ENCODE data around the gene ZNF610. TPM values are rescaled to one million over a fixed set of nuclear protein-coding genes. Genes with fewer than 3 reads are reported as not detected.

The ZNF610 gene
- total and polyA plus RNA-seq, 2 donors (not counting 3 experiments of a cell fraction or from before 2014, with no cell fraction given), result 1.1 to 1.3 TPM

DNA sequence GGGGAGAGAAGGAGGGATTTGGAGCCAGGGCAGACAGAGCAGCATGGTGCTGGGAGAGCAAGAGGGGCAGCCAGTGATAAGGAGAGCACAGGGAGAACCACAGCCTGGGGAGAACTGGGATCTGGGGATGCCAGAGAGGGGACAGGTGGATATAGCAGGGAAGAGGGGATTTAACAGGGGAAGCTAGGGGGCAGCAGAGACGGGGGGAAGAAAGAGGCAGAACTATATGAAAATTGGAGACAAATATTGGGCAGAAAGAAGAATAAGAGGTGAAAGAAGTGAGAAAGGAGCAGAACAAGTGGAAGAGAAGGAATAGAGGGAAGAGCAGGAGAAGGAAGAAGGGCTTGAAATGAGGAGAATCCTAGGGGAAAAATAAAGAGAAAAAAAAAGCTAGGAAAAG lies 55.1 kb downstream of the ZNF610 start:
- H3K4me1 ChIP-seq (ENCODE audit: control insufficient read depth, extremely low read depth, insufficient read depth, low read length), result no peaks in the 10 kb centered on the region
- H3K27ac ChIP-seq (ENCODE audit: insufficient read depth, low read depth, low read length), result no peak overlapping the region
- no peaks in the 10 kb centered on the region for H4K20me1 ChIP-seq (replicated peaks; ENCODE audit: control insufficient read depth, extremely low read depth, insufficient read depth, low read length)
- dilution Hi-C loops (cut with MboI; ENCODE audit: extremely low pct_ligation_motif_present, low sequenced_read_pairs) (no loop called here), intact Hi-C loops (cut with micrococcal nuclease) (loop anchor here (10.0 kb wide), 1 partner anchor 804 kb away; the partner anchor contains the start of gene ZNF665)
- H3K36me3 ChIP-seq (ENCODE audit: control insufficient read depth in 2 of 2, extremely low read depth in 1 of 2, insufficient read depth in 2 of 2, low read length in 2 of 2), result no peaks in the 10 kb centered on the region
- no peaks in the 10 kb centered on the region for H3K79me2 ChIP-seq (ENCODE audit: control insufficient read depth, insufficient read depth, low read length)
- BruUV-seq (replicated peaks), result no TSS peak
- no peak overlapping the region for H3K4me3 ChIP-seq (replicated peaks in 1 of 3; ENCODE audit: insufficient read depth in 1 of 3, low read depth in 1 of 3, low read length in 3 of 3)
- DNase-seq (ENCODE audit: low read depth, low spot score) (no peak), FAIRE-seq (no peak)
- H3K4me2 ChIP-seq (ENCODE audit: insufficient read depth, low read length), result no peak overlapping the region
- H3K9me1 ChIP-seq (replicated peaks; ENCODE audit: control insufficient read depth, extremely low read depth, insufficient read depth, low read length), result no peaks in the 10 kb centered on the region
- ChIA-PET POLR2A (no interaction called here), CTCF (no interaction called here)
- H2AFZ ChIP-seq (ENCODE audit: low read depth, low read length), result no peak overlapping the region
- no peaks in the 10 kb centered on the region for H3K9me3 ChIP-seq (replicated peaks; ENCODE audit: control insufficient read depth, insufficient read depth, low read length)
- TF ChIP-seq, protein P1, sequence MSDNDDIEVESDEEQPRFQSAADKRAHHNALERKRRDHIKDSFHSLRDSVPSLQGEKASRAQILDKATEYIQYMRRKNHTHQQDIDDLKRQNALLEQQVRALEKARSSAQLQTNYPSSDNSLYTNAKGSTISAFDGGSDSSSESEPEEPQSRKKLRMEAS (IDR thresholded peaks at IDR 0.05; ENCODE audit: insufficient read depth, insufficient read length), result no peak
- no peak for TF ChIP-seq POLR2AphosphoS5 (IDR thresholded peaks at IDR 0.05; ENCODE audit: insufficient read depth, low read depth, low read length)
- TF ChIP-seq JUN (IDR thresholded peaks at IDR 0.05; ENCODE audit: borderline replicate concordance, insufficient read depth, insufficient read length, low read depth), result no peak
- no peak for TF ChIP-seq FOS (IDR thresholded peaks at IDR 0.05; ENCODE audit: borderline replicate concordance, insufficient read depth, low read length)
- TF ChIP-seq EZH2 (IDR thresholded peaks at IDR 0.05; ENCODE audit: borderline replicate concordance, low read depth, low read length, severe bottlenecking), result no peak
- no peak for TF ChIP-seq GATA2 (IDR thresholded peaks at IDR 0.05; ENCODE audit: insufficient read depth, insufficient read length, low read depth, low read length)
- TF ChIP-seq, protein P2, sequence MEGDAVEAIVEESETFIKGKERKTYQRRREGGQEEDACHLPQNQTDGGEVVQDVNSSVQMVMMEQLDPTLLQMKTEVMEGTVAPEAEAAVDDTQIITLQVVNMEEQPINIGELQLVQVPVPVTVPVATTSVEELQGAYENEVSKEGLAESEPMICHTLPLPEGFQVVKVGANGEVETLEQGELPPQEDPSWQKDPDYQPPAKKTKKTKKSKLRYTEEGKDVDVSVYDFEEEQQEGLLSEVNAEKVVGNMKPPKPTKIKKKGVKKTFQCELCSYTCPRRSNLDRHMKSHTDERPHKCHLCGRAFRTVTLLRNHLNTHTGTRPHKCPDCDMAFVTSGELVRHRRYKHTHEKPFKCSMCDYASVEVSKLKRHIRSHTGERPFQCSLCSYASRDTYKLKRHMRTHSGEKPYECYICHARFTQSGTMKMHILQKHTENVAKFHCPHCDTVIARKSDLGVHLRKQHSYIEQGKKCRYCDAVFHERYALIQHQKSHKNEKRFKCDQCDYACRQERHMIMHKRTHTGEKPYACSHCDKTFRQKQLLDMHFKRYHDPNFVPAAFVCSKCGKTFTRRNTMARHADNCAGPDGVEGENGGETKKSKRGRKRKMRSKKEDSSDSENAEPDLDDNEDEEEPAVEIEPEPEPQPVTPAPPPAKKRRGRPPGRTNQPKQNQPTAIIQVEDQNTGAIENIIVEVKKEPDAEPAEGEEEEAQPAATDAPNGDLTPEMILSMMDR (IDR thresholded peaks at IDR 0.05; ENCODE audit: extremely low read depth in 1 of 2, insufficient read depth in 1 of 2, low read depth in 1 of 2, low read length in 2 of 2), result no peak
- TF ChIP-seq POLR2A (IDR thresholded peaks at IDR 0.05; ENCODE audit: low read depth, low read length), result no peak
- TF ChIP-seq MYC (IDR thresholded peaks at IDR 0.05; ENCODE audit: low read depth, low read length), result no peak
- H3K9ac ChIP-seq (replicated peaks; ENCODE audit: extremely low read depth, insufficient read depth, low read length), result no peak overlapping the region
- no peaks in the 10 kb centered on the region for H3K27me3 ChIP-seq (ENCODE audit: control insufficient read depth in 2 of 2, insufficient read depth in 2 of 2, low read length in 2 of 2)

All from endothelial cell of umbilical vein (primary cell).